H1 (cell line): Measurements from ENCODE around the gene GJB1. TPM values are rescaled to one million over a fixed set of nuclear protein-coding genes. Genes with fewer than 3 reads are reported as not detected.

Experiments
- CTCF ChIA-PET: fragments of 300-600 bp; sonication (Branson Sonifier 250); formaldehyde crosslinking; loops from one replicate; lab custom pipeline; 2021; ENCODE audit not compliant: partially characterized antibody; lab: Charles Lee
- POLR2A ChIA-PET: fragments of 300-600 bp; sonication (Branson Sonifier 250); formaldehyde crosslinking; loops from one replicate; lab custom pipeline; 2021; ENCODE audit warnings: inconsistent platforms; ENCODE audit not compliant: partially characterized antibody; lab: Charles Lee
- DNase-seq, 2 experiments: peaks; one replicate each; pipeline versions ENCODE4 v3.0.0 to v3.0.0-alpha.2; 2010 to 2022; ENCODE audit warnings: low spot score in 2 of 2, low read depth in 1 of 2, mixed read lengths in 1 of 2
- FAIRE-seq: peaks from 2 replicates; lab custom pipeline; 2011; peaks lifted over from hg19 to GRCh38; lab: Jason Lieb, UNC
- H2AFZ ChIP-seq: 2 replicates; pipeline ENCODE4 v1.8.1; 2012; ENCODE audit warnings: low read length, inconsistent platforms
- H2AK5ac ChIP-seq: 2 replicates; pipeline ENCODE4 v1.6.1; 2013; ENCODE audit warnings: low read depth, low read length
- H2BK120ac ChIP-seq: replicated peaks from 2 replicates; pipeline ENCODE3; 2013; ENCODE audit warnings: low read depth, low read length, inconsistent platforms
- H2BK12ac ChIP-seq: 2 replicates; pipeline ENCODE4 v1.6.1; 2013; ENCODE audit warnings: low read depth, low read length
- H2BK15ac ChIP-seq: 2 replicates; pipeline ENCODE4 v1.6.1; 2013; ENCODE audit warnings: low read length
- H2BK20ac ChIP-seq: 2 replicates; pipeline ENCODE4 v1.6.1; 2013; ENCODE audit warnings: low read length
- H2BK5ac ChIP-seq: 2 replicates; pipeline ENCODE4 v1.6.1; 2013; ENCODE audit warnings: low read depth, low read length
- H3K14ac ChIP-seq: 2 replicates; pipeline ENCODE4 v1.6.1; 2013; ENCODE audit warnings: inconsistent platforms; ENCODE audit not compliant: insufficient read length
- H3K18ac ChIP-seq: 2 replicates; pipeline ENCODE4 v1.6.1; 2013; ENCODE audit warnings: low read length; ENCODE audit errors: extremely low read depth
- H3K23ac ChIP-seq: 2 replicates; pipeline ENCODE4 v1.6.1; 2013; ENCODE audit warnings: inconsistent platforms; ENCODE audit not compliant: insufficient read length
- H3K23me2 ChIP-seq: 2 replicates; pipeline ENCODE4 v1.6.1; 2013; ENCODE audit warnings: low read depth, low read length
- H3K27ac ChIP-seq: 2 replicates; pipeline ENCODE4 v1.6.1; 2011; ENCODE audit warnings: low read depth, low read length, inconsistent platforms
- H3K27me3 ChIP-seq, 4 experiments: replicated peaks in 1 of 4; 1 replicate in 1 of 4; 2 replicates in 3 of 4; pipeline versions ENCODE4 v1.6.1 to v1.8.1; 2011 to 2013; ENCODE audit warnings: low read length in 3 of 4, mild to moderate bottlenecking in 3 of 4, inconsistent platforms in 2 of 4, mixed read lengths in 2 of 4, moderate library complexity in 1 of 4; ENCODE audit not compliant: control insufficient read depth in 3 of 4, insufficient read depth in 3 of 4; ENCODE audit errors: extremely low read depth in 1 of 4
- H3K36me3 ChIP-seq, 4 experiments: 2 replicates each; pipeline versions ENCODE4 v1.6.1 to v1.8.1; 2011 to 2013; ENCODE audit warnings: mild to moderate bottlenecking in 4 of 4, low read length in 3 of 4, moderate library complexity in 2 of 4, control low read depth in 1 of 4, inconsistent platforms in 1 of 4; ENCODE audit not compliant: insufficient read depth in 4 of 4, control insufficient read depth in 2 of 4
- H3K4ac ChIP-seq: replicated peaks from 2 replicates; pipeline ENCODE3; 2013; ENCODE audit warnings: low read length, low read depth, mixed read lengths, inconsistent platforms; ENCODE audit not compliant: insufficient read length
- H3K4me1 ChIP-seq, 4 experiments: replicated peaks in 1 of 4; 1 replicate in 1 of 4; 2 replicates in 3 of 4; pipeline versions ENCODE4 v1.6.1 to v1.8.1; 2011 to 2013; ENCODE audit warnings: low read length in 3 of 4, inconsistent platforms in 2 of 4, mixed read lengths in 1 of 4; ENCODE audit not compliant: insufficient read depth in 4 of 4, control insufficient read depth in 3 of 4
- H3K4me2 ChIP-seq, 2 experiments: 2 replicates each; pipeline versions ENCODE4 v1.6.1 to v1.8.1; 2011 to 2013; ENCODE audit warnings: low read depth in 2 of 2, low read length in 2 of 2, control low read depth in 1 of 2, inconsistent platforms in 1 of 2, mild to moderate bottlenecking in 1 of 2; ENCODE audit not compliant: insufficient read depth in 1 of 2
- H3K4me3 ChIP-seq, 4 experiments: fragments of 200-600, 300-600 bp in 1 of 4; sonication (generic), shearing (Covaris generic), sonication (Bioruptor Twin) in 1 of 4; 2 replicates each; pipeline versions ENCODE4 v1.5.1 to v1.8.1; 2011 to 2016; ENCODE audit warnings: low read length in 4 of 4, low read depth in 3 of 4, control low read depth in 2 of 4, inconsistent platforms in 2 of 4, mild to moderate bottlenecking in 2 of 4, mixed read lengths in 1 of 4, moderate library complexity in 1 of 4; ENCODE audit not compliant: insufficient read depth in 2 of 4; ENCODE audit errors: extremely low read depth in 1 of 4
- H3K56ac ChIP-seq: replicated peaks from 2 replicates; pipeline ENCODE3; 2013; ENCODE audit warnings: low read depth, mild to moderate bottlenecking, mixed read lengths, low read length, inconsistent platforms; ENCODE audit not compliant: insufficient read length
- H3K79me1 ChIP-seq: 2 replicates; pipeline ENCODE4 v1.6.1; 2013; ENCODE audit warnings: low read depth, low read length, control low read depth
- H3K79me2 ChIP-seq, 2 experiments: 2 replicates each; pipeline versions ENCODE4 v1.6.1 to v1.8.1; 2012 to 2013; ENCODE audit warnings: low read length in 2 of 2, mild to moderate bottlenecking in 2 of 2, inconsistent platforms in 1 of 2; ENCODE audit not compliant: insufficient read depth in 2 of 2, control insufficient read depth in 1 of 2
- H3K9ac ChIP-seq, 4 experiments: replicated peaks in 1 of 4; 1 replicate in 1 of 4; 2 replicates in 3 of 4; pipeline versions ENCODE4 v1.6.1 to v1.8.1; 2011 to 2013; ENCODE audit warnings: low read depth in 3 of 4, low read length in 3 of 4, control low read depth in 2 of 4, mild to moderate bottlenecking in 2 of 4, moderate library complexity in 2 of 4, inconsistent platforms in 1 of 4; ENCODE audit errors: extremely low read depth in 1 of 4
- H3K9me3 ChIP-seq, 2 experiments: 2 replicates each; pipeline versions ENCODE4 v1.6.1 to v1.8.1; 2012 to 2013; ENCODE audit warnings: mild to moderate bottlenecking in 2 of 2, moderate library complexity in 2 of 2, control low read depth in 1 of 2, inconsistent platforms in 1 of 2, low read depth in 1 of 2, low read length in 1 of 2, mixed read lengths in 1 of 2; ENCODE audit not compliant: insufficient read depth in 2 of 2
- H4K20me1 ChIP-seq, 2 experiments: replicated peaks in 1 of 2; 2 replicates each; pipeline versions ENCODE3 to v1.8.1; 2011 to 2013; ENCODE audit warnings: inconsistent platforms in 2 of 2, low read length in 2 of 2, mild to moderate bottlenecking in 1 of 2; ENCODE audit not compliant: insufficient read depth in 2 of 2, control insufficient read depth in 1 of 2
- H4K5ac ChIP-seq: 2 replicates; pipeline ENCODE4 v1.6.1; 2013; ENCODE audit warnings: low read length, low read depth, mixed read lengths, inconsistent platforms; ENCODE audit not compliant: insufficient read length
- H4K8ac ChIP-seq: 2 replicates; pipeline ENCODE4 v1.8.0; 2013; ENCODE audit warnings: mild to moderate bottlenecking, moderate library complexity, low read length, inconsistent platforms; ENCODE audit not compliant: insufficient read depth; ENCODE audit errors: extremely low read depth
- H4K91ac ChIP-seq: replicated peaks from 2 replicates; pipeline ENCODE3; 2013; ENCODE audit warnings: low read length, mixed read lengths, inconsistent platforms; ENCODE audit not compliant: insufficient read length
- BCL11A ChIP-seq, 2 experiments: IDR thresholded peaks; one replicate each; pipeline ENCODE4 v1.6.1; 2011; ENCODE audit warnings: low read depth in 2 of 2, low read length in 2 of 2, mild to moderate bottlenecking in 2 of 2
- CBX5 ChIP-seq: fragments of 300-800, 300-1000 bp; sonication (generic); IDR thresholded peaks from 2 replicates; pipeline ENCODE4 v1.7.1; 2016; ENCODE audit warnings: antibody characterized with exemption, low read length, low read depth
- EP300 ChIP-seq, 2 experiments: IDR thresholded peaks; 1 replicate in 1 of 2; 2 replicates in 1 of 2; pipeline ENCODE4 v1.6.1; 2011 to 2012; ENCODE audit warnings: low read depth in 2 of 2, low read length in 2 of 2, mild to moderate bottlenecking in 2 of 2, borderline replicate concordance in 1 of 2, inconsistent platforms in 1 of 2, moderate library complexity in 1 of 2
- POLR2AphosphoS5 ChIP-seq: IDR thresholded peaks from 2 replicates; pipeline ENCODE4 v1.6.1; 2011; ENCODE audit warnings: low read depth, low read length
- SP1 ChIP-seq: IDR thresholded peaks from 2 replicates; pipeline ENCODE4 v1.6.1; 2011; ENCODE audit warnings: low read depth, low read length
- WGBS, 2 experiments: shearing (Covaris generic) in 1 of 2; methylation state at CpG; one replicate each; pipeline versions ENCODE4 v1.1.6 to v1.1.7; 2013 to 2015; ENCODE audit warnings: low lambda C conversion rate in 2 of 2, mixed read lengths in 2 of 2, inconsistent platforms in 1 of 2, low coverage in 1 of 2, missing lambda C conversion rate in 1 of 2; ENCODE audit not compliant: insufficient replicate concordance in 2 of 2, insufficient coverage in 1 of 2, insufficient read length in 1 of 2; ENCODE audit errors: extremely low coverage in 1 of 2, missing lambda C conversion rate in 1 of 2; 5-methylcytosine and 5-hydroxymethylcytosine counted together
- polyA plus RNA-seq, 7 experiments: library from polyadenylated mRNA; depleted of rRNA in 3 of 7; stranded (reverse) in 5 of 7; unstranded in 2 of 7; fragments of >200 nt in 5 of 7; fragments of 200-250 nt in 2 of 7; gene quantifications; 1 replicate in 5 of 7; 2 replicates in 1 of 7; 4 replicates in 1 of 7; pipeline versions ENCODE4 v1.2.1 to v1.2.3, GENCODE V29; 2011 to 2013; ENCODE audit warnings: missing spikeins in 2 of 7, mixed read lengths in 2 of 7
- total RNA-seq: library from RNA; stranded (reverse); fragmentation: NEBNext Ultra II Directional; extraction: Animal tissue kit (Norgen Biotek cat#: 25700); gene quantifications from 2 replicates; pipeline ENCODE4 v1.2.1, GENCODE V29; 2021

The GJB1 gene
- total and polyA plus RNA-seq, 2 of the 8 experiments (the other 6 are each of a cell fraction or from before 2014, with no cell fraction given), result 0.14 TPM; not detected in 1

DNA sequence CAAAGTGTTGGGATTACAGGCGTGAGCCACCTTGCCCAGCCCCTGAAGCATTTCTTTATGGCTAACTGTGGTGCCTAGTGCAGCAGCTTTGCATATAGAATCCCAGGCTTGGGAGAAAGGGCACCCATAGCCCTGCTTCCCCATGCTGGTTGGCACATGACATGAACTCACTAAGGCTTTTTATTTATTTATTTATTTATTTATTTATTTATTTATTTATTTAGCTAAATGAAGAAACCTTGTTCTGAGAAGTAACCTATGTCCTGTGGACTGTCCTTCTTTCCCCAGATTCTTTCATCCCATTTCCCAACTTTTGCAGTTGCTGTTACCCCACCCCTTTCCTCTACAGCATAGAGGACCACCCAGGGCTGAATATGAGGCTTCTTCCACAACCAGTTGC is 1.9 kb upstream of the GJB1 start:
- Histone ChIP-seq H3K23me2 (no peaks in the 10 kb centered on the region), H3K18ac (no peak overlapping the region), H3K9ac (no peak overlapping the region), H3K79me2 (no peaks in the 10 kb centered on the region), H4K8ac (no peak overlapping the region), H3K36me3 (no peaks in the 10 kb centered on the region), H3K14ac (no peak overlapping the region), H3K56ac (no peak overlapping the region), H3K4me3 (no peak overlapping the region), H2AK5ac (no peak overlapping the region), H2AFZ (no peak overlapping the region), H2BK12ac (no peak overlapping the region), H3K9me3 (no peaks in the 10 kb centered on the region), H4K91ac (no peak overlapping the region), H3K4ac (no peak overlapping the region), H2BK5ac (no peak overlapping the region), H4K20me1 (no peaks in the 10 kb centered on the region), H4K5ac (no peak overlapping the region), H2BK20ac (no peak overlapping the region), H2BK15ac (no peak overlapping the region), H3K4me2 (no peak overlapping the region), H3K27me3 (no peaks in the 10 kb centered on the region), H3K27ac (no peak overlapping the region), H3K23ac (no peak overlapping the region), H2BK120ac (no peak overlapping the region), H3K4me1 (peaks cover 3 to 8% (median 7%) of the 10 kb centered on the region in 4 experiments), H3K79me1 (no peaks in the 10 kb centered on the region)
- POLR2A ChIA-PET, result interaction anchor here (0.8 kb wide), 1 partner anchor 68 kb away, joined by 3 read pairs; no protein-coding TSS in a partner anchor
- DNase-seq (no peak), FAIRE-seq (no peak)
- 100% methylated on average over 1 of the region's 1 CpG; no CpG with 5 or more reads in 1 of the 2 experiments for WGBS, 2 experiments
- no peak for TF ChIP-seq POLR2AphosphoS5
- TF ChIP-seq SP1, result no peak
- no peak for TF ChIP-seq EP300 (IDR thresholded peaks at IDR 0.05; ENCODE audit: borderline replicate concordance in 1 of 2, low read depth in 2 of 2, low read length in 2 of 2)
- TF ChIP-seq CBX5, result no peak
- TF ChIP-seq BCL11A (IDR thresholded peaks at IDR 0.05; ENCODE audit: low read depth in 2 of 2, low read length in 2 of 2), result no peak
- CTCF ChIA-PET, result no interaction called here
